ENCODE data around the gene ARHGAP28.
"Not testable (repeated sequence)": the region's sequence is repeated elsewhere in the genome, so short reads cannot be mapped to it uniquely, and the experiment has no call there.

ARHGAP28 gene

DNA sequence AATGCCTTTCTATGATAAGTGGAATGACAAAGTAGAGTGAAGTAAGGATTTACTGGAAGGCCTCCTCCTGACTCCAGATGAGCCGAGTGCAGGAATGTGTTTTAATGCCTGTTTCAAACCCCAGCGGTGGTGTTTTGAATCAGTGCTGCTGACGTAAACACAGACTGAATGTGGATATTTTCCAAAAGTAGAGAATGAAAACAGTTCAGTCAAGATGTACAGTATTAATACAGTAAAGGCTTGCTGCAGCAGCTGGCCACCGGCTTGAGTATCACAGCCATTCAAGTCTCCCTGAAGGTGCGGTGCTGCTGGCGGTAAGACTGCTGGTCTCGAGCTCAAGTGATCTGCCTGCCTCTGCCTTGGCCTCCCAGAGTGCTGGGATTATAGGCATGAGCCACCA, 46.7 kb downstream of the ARHGAP28 start:
- DNase-seq, result no peak

DNA sequence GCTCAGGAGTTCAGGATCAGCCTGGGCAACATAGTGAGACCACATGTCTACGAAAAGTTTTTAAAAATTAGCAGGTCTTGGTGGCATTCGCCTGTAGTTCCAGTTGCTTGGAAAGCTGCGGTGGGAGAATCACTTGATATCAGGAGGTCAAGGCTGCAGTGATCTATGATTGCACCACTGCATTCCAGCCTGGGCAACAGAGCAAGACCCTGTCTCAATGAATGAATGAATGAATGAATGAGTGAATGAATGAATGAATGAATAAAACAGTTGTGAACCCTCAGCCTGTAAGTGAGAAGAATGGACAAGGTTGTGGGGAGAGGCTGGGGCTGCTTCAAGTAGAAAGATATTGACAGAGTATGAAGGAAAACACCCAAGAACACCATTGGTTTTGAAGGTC, 48.0 kb downstream of the ARHGAP28 start:
- no peak for DNase-seq

DNA sequence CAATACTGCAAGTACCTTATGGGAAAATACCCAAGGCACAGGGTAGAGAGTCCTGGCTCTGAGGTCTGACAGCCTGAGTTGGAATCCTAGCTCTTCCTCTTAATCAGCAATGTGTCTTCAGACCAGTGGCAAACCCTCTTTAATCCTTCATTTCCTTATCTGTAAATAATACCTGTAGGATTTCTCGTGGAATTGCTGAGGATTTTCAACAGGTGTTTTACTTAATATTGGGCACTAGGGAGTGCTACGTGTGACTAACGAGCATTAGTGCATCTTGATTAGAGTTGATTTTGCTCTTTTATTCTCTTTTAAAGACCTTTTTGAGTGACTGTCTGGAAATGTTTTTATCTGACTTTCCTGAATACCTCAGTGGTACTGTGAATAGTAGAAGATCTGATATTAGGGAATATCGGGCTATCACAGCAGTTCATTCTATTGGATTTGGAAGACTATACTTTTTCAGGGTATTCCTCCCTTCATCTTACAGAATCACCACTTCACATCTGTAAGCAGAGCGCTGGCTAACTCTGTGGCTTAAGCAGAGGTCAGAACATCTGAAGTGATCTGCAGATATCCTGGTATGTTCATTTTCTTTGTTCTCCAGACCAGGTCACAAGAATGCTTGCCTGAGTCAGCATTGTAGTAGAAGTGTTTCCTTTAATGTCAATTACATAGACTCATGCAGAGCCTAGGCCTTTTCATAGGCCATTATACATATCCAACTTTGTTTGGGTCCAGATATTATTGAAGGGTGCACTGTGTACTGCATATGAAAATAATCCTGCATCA, 49.1 kb downstream of the ARHGAP28 start:
- no peak for DNase-seq

DNA sequence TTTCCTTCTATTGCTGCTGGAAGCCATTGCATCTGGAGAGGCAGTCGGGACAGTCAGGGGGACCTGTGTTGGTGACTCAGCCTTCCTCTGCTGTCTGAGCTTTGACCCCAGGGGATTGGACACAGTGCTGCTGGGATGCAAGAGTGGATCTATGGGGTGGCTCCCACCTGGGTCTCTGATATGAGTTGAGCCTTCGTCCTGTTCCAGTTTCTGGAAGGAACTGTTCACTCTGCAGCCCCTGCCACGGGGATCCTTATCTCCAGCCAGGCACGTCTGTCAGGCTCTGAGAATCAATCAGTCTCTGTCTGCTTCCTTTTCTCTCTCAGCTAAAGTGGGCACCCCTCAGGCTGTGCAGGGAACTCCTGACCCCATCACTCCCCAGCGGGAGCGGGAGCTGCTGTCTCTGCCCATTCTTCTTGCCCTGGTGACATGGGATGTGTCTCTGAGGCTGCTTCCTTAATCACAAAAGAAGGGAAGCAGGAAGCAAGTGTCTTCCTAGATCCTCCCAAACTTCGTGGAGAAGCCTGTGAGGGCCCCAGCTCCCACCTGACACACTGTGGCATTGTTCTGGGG, 51.7 kb downstream of the ARHGAP28 start:
- DNase-seq, result no peak

DNA sequence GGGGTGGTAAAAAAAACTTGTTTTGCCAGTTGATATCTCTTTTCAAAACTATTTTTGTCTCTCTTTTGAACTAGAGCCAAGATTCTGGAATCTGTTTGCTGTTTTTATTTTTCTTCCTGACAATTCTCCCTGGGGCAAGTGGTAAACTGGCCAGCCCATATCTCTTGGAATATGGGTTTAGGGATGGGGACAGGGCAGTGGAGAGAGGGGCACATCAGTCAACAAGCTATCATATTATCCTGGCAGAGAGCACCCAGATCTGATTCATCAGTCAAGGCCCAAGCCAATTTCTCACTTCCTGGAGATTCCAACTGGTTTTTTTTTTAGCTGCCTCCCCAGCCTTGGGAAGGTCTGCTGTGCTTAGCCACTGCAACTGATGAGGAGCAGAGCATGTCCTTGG, 52.3 kb downstream of the ARHGAP28 start:
- no peak for DNase-seq

DNA sequence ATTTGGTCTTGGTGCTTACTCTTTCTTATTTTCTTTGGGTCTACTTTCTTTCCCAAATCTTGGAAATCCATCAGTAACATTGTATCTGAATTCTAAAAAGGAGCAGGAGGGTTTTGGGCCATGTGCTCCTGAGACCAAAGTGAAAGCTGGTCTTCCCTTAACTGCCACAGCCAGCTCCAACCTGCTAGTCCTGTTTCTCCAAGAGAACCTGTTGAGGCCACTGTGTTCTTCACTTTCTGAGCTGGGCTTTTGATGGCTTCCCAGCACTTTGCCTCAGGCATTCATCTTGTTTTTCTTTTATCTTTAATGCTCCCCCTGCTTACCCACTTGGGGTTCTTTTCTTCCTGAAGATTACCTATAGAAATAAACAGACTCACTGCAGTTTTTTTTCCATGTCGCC, 53.3 kb downstream of the ARHGAP28 start:
- no peak for DNase-seq

DNA sequence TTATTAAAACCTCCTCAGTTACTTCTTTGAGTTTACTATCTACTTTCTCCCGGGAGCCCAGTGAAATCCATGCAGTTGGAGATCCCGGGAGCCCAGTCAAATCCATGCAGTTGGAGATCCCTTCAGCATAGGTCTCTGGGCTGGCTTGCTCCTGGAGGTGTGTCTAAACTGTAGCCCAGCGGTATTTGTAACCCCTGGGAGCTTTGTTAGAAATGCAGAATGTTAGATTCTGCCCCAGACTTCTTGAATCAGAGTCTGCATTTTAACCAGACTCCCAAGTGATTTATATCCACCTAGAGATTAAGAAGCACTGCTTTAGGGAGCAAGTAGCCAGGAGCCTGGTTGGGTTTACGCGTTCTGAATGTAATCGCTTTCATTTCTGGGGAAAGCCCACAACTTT, 54.5 kb downstream of the ARHGAP28 start:
- DNase-seq, result no peak

DNA sequence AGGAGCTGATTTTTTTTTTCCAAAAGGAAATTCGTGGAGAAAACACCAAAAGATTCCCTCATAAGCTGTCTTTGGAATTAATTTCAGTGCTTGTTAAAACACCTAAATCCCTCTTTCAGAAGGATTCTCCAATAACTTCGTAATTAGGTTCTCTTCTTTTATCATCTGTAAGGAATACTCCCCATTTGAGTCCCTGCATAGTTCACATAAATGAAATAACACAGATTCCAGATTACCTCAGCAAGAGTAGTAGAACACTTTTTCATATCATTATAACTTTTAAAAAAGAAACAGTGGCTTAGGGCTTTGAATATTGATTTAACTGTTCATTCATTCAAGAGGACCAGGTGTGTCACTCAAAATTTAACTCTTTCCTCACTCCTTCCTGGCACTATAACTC, 55.5 kb downstream of the ARHGAP28 start:
- DNase-seq, result no peak

DNA sequence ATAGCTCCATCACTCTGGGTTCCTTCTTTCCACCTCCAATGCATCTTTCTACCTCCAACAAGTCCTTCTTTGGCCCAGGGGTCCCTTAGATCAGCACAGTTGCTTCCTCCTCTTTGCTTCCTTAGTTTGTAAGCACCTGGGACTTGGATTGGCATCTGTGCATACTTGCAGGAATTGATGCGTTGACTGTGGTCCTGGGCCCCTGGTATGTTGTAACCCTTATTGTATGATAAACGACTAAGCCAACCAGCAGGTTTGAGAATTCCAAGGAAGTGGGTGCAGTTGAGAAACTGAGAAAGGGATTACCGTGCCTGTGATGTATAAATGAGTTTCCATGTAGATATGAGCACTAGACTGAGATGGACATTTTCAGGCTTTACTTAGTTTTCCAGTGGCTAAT, 55.9 kb downstream of the ARHGAP28 start:
- no peak for DNase-seq

DNA sequence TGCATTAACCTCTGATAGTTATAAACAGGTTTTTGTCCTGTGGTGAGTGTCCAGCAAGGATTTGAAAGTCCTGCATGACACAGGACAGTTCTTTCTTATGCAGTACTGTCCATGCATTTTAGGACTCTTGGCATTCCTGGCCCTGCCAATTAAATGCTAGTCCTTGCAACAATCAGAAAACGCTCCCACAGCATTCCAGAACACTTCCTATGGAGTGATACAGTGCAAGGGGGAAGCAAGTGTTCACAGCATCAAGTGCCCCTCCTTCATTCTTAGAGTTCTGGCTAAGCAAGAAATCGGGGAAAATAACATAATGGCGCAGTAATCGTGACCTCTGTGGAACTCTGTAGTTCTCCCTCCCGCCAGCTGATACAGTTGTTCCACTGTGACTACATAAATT, 62.9 kb downstream of the ARHGAP28 start:
- no peak for DNase-seq

DNA sequence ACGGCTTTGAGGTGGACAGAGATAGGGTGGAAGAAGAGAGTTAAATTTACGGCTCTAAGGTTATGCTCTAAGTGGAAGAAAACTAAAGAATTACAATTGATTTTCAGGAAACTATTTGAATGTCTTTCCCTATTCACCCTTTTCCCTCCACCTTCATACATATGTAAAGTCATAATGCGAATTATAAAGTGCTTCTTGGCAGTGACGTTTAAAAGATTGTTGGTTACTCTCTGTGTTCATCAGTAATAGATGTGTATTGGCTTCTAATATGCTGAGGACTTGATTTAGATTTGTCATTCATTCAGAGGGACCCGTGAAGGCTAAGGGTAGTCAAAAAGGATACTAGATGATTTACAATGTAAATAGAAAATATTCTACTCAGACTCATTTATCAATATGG, 63.9 kb downstream of the ARHGAP28 start:
- no peak for DNase-seq

DNA sequence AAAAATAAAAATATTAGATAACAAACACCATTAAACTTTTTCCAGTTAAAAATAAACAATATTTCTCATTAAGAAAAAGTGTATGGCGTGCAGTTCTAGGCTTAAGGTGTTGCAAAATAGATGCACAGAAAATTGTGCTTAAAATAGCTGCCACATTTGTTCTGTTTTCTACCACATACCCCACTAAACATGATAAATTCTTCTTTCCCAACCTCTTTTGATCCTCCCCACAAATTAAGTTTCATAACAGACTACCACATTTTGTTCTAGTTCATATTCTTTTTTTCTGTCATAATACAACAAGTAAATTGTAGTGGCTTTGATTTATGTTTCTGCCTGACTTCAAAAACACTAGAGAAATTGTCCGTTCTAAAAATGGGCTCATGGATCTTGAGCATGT, 64.5 kb downstream of the ARHGAP28 start:
- DNase-seq, result no peak

DNA sequence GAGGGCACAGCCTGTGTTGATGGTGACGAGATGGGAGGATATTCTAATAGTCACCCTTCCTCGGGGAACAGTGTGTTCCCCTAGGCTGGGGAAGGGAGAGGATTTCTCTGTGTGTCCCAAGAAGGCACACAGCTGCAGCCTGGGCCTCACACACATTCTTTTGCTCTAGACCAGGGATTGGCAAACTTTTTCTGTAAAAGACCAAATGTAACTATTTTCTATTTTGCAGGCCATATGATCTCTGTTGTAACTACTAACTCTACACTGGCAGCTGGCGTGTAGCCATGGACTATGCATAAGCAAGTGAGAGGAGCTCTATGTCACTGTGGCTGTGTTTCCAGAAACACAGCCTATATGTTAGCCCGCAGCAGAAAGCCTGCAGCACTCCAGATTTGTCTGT, 65.8 kb downstream of the ARHGAP28 start:
- no peak for DNase-seq

DNA sequence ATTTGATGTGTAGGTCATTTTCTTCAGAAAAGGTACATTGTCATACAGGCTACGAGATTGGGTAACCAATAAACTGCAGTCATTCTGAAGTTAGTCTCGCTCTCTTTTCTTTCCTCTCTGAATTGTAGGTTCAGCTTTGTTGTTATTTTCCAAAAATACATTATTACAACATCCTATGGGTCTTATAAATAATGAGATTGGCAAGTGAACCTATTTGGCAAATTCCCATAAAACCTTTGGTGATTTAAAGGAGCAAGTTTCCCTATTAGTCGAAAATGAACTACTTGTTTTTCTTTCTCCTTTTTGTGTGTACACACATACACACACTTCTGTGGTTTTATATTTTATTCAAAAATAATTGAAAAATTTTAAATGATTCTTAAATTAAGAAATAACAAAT, 67.0 kb downstream of the ARHGAP28 start:
- no peak for DNase-seq

DNA sequence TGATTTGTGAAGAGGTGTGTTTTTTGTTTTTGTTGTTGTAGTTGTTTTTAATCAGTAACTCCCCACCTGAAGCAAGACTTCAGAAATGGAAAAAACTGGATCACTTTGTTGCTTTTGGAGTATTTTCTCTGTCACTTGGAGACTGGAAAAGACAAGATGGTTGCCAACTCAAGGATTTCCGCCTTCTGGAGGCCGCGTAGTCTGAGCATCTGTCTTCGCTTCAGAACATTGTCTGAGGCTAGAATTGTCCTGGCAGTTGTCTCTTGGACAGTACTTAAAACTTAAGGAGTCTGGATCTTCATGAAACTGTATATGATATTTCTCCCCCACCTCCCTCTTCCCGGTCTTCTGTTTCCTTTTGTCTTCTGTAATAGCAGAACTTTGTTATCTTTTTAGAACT, 67.7 kb downstream of the ARHGAP28 start:
- no peak for DNase-seq

DNA sequence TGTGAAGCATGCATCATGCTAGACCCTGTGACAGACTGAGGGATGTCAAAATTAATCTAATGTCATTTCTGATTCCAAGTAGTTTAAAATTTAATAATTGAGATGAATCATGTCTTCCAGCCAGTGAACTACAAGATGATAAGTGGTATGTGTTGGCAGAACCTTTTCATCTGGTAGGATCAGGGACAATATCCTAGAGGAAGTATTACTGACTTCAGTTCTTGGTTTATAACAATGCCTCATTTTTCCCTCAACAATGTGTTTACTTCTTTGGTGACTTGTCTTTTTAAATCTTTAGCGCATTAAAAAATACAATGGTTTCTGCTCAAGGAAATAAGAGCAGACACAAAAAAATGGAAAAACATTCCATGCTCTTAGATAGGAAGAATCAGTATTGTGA, 69.4 kb downstream of the ARHGAP28 start:
- DNase-seq, result no peak

DNA sequence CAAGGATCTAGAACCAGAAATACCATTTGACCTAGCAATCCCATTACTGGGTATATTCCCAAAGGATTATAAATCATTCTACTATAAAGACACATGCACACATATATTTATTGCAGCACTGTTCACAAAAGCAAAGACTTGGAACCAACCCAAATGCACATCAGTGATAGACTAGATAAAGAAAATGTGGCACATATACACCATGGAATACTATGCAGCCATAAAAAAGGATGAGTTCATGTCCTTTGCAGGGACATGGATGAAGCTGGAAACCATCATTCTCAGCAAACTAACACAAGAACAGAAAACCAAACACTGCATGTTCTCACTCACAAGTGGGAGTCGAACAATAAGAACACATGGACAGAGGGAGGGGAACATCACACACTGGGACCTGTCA, 70.8 kb downstream of the ARHGAP28 start:
- DNase-seq, result not testable (repeated sequence)

DNA sequence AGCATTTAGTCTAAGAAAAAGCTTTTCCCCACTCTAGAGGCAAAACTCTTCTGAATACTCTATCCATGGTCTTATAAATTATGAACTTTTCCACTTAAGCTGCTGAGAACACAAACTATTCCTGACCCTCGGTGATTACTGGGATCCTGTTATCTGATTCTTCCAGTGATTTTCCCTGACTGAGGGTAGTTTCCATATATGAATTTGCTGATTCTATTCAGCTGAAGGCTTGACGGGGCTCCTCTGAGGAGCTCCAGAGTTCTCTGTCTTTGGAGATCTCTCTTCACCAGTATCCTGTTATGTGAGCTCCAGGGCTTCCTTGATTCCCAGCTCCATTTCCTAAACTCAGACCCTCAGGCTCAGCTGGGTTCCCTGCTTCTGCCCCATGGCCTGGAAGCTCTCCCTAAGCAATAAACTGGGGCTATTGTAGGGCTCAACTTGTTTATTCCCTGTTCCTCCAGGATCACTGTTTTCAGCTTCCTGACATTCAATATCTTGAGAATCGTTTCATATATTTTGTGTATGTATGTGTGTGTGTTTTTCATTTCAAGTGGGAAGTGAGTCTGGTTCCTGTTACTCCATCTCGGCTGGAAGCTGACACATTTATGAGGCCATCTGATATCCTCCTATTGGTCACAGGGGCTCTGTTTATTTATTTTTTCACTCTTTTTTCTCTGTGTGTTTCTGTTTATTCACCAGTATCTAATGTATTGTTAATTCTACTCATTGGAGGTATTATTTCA, 78.2 kb downstream of the ARHGAP28 start:
- no peak for DNase-seq

DNA sequence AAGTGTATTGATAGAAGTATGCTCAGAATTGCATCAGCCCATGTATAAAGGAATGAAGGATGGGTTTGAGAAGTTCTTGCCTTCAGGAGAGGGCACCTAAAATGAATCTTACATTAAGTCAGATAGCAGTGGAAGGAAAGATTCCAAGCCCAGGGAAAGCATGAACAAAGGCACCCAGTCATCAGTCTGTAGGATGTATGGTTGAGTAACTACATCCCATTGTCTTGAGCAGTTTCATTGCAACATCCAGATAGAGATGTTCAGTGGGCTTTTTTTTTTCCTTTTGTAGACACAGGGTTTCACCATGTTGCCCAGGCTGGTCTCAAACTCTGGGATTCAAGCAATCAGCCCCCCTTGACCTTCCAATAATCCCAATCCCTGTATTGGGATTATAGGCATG, 80.7 kb downstream of the ARHGAP28 start:
- no peak for DNase-seq

DNA sequence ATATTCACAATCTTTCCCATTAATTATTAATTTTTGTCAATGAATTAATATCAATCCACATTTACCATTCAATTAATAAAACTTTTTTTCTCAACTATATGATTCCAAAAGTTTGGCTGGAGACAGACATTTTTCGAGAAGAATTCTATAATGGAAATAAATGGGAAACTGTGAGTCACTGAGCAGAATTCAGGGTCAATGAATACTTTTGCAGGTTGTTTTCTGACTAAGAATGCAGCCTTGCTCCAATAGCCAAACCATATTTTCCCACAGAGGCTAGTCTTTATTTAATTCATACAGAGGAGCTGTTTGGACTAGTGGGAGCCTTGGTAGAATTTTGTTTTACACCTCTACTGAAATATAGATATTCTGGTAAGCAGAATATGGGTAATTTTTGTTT, 82.3 kb downstream of the ARHGAP28 start:
- no peak for DNase-seq

DNA sequence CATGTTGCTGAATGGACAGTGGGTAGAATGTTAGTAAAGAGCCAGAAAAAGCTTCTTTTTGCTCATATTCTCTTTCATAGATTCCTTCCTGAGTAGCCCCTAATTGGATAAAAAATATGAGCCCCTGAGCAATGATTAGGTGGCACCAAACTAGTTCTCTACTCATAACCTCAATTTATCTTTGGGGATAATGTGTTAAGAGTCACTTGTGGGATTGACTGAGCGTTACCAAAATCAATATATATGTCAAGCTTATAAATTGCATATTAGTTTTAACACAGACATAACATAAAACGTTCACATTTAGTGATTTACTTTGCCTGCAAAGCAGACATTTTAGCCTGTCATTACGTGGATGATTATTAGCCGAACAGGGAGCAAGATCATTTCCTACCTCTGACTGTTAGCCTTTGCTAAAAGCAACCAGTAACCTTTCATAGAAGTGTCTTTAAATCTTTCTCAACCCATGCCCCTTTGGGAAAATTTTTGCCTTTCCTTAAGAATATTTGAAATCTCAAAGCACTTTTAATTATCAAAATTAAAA, 85.4 kb downstream of the ARHGAP28 start:
- DNase-seq, result no peak

DNA sequence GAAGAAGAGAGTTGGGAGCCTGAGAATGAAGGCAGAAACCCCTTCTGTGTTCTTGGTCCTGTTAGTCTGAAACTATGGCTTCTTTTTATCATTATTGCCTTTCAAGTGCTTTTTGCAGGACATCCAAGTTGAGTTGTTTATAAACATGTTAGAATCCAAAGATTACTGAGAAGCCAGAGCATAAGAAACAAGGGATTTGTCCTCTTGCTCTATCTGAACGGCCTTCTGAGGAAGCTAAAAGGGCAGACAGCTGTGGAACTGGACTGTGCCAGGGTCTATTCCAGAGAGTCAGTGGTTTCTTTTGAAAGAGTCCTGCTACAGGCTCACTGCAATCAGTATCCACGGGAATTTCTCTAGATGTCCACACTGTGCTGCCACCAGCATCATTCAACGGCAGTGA, 86.6 kb downstream of the ARHGAP28 start:
- DNase-seq, result no peak

DNA sequence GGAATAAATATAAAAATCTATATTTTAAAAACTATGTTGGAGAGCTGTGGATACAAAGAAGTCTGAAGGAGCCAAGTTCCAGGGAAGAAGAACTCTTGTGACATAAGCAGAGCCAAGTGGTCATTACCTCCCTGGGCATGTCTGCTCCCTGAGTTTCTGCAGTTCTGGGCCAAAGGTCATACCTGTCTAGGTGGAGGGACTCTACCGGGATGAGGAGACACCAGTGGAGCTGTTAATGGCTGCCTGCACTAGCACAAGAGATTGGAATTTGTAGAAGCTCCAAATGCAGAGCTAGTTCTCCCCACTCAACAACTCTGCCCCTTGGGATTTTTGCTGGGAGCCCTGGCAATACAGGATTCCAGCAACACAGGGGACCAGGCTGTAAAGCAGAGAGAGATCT, 89.8 kb downstream of the ARHGAP28 start:
- no peak for DNase-seq

DNA sequence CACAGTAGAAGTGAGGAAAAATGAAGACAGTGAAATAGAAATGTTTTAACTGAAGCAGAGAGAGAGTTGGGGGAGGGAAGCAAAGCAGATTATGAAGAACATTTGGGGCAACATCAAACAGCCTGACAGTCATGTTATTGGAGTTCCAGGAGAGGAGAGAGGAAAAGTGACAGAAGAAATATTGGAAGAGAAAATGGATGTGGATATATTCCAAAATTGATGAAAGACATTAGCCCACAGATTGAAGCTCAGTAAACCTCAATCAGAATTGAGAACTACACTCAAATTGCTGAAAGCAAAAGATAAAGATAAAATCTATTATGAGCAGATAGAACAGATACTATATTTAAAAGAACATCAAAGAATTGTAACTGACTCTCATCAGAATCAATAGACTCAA, 90.8 kb downstream of the ARHGAP28 start:
- no peak for DNase-seq

Data from NCI-H2107 (cell line).